Right ventricle myocardium superior (tissue), 1 donor: ENCODE results near the gene WFDC12. TPM values are rescaled to one million over a fixed set of nuclear protein-coding genes. Genes with fewer than 3 reads are reported as not detected.

Experiments
- ATAC-seq: fragments of 200-7000 bp; cut with Tn5 transposase; one replicate; pipeline ENCODE4 v1.9.1; 2020; ENCODE audit warnings: mild to moderate bottlenecking; ENCODE audit not compliant: poor library complexity
- DNase-seq: peaks from one replicate; pipeline ENCODE4 v3.0.0-alpha.2; 2020
- intact Hi-C: fragments of 100-400 bp; cut with DNase I; formaldehyde crosslinking; loops from one replicate; pipeline ENCODE4 v1.11.2; 2022
- total RNA-seq: library from RNA; stranded (reverse); fragmentation: NEBNext Ultra II Directional; extraction: Animal tissue kit (Norgen Biotek cat#: 25700); gene quantifications from one replicate; pipeline ENCODE4 v1.2.1, GENCODE V29; 2021
- donor health status: DM: no; HTN: yes; CAD: no; lungs with severe emphysema.

WFDC12 gene
- total RNA-seq, 1 donor from 2014 or later = not detected

DNA sequence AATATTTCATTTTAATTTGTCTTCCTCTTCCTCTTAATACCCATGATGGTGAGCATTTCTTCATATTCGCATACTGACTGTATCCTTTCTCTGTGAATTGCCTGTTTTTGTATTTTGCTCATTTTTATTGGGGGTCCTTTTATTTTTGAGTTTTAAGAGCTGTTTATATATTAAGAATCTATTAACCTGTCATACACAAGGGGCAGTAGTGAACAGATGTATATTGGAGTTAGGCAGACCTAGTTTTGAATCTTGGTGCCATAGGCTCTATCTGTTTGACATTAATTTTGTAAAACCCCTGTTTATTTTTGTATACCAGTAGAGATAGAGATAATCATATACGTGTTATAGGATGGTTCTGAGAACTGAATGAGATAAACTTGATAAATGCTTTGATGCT lies 6.2 kb downstream of the WFDC12 start:
- DNase-seq (no peak), ATAC-seq (no peak)
- intact Hi-C loops = no loop called here

DNA sequence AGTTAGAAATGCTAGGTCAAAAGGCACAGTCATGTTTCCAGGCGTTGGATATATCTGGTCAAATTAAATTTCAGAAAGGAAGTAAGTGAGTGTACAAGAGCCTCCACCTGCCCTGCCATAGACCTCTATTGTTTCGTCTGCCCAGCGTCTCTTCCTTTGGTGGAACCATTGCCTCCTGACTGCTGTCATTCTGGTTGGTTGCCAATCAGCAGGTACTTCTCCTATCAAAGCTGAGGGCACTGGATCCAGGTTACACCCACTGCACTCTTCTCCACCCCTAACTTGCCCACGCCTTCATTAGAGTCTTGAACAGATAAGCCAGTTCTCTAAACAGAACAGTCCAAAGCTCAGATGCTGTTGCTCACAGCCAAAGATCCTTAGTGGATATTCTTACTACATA lies 6.7 kb downstream of the WFDC12 start:
- ATAC-seq (no peak), DNase-seq (no peak)
- intact Hi-C loops = no loop called here

GRCh38 chr20:45115829-45116228 lies 8.4 kb downstream of the WFDC12 start:
- DNase-seq (no peak), ATAC-seq (no peak)
- intact Hi-C loops = no loop called here

- ATAC-seq = no peak
- DNase-seq = no peak
- intact Hi-C loops = no loop called here
Observed at GRCh38 chr20:45115386-45115774, 8.9 kb downstream of the WFDC12 start.

DNA sequence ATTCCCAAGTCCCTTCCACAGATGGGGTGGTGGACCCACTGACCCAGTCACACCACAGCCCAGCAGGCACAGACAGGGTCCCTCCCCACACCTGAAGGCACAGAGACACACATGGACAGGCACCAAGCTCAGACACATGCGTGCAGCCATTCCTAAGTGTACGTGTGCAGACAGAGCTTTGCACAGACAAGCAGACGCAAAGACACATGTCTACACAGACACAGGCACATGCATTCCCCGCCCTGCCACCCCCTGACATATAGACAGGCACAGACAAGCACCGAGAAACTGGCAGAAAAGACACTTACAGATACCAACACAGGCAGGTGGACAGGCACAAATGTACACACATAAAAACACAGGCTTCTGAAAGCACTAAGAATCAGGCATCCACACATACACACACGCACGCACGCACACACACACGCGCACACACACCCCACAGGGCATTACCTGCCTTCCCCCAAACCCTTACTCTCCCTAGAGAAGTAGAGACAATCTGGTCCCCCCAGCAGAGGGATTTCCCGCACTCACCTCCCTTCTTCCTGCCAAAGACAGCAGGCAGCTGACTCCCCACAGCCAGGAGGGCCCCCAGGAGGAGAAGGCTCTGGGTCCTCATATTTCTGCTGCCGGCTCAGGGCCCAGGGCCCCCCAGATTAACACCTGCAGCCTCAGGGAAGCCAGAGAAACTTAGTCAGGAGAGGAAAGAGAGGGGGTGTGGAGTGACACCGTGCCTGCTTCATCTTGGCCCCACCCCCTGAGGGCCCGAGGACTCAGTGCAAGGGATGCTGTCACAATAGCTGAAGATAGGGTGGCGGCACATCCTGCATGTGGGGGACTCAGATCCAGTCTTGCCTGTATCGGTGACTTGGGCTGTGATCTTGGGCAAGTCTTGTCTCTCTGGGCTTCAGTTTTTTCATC lies 9.5 kb downstream of the WFDC12 start, which contains the start of gene WFDC5:
Gene WFDC5 (minus strand): TSS at position 710 of the 921 bp plus-strand sequence. CDS start 91 bp downstream, at position 619.
- DNase-seq (no peak), ATAC-seq (no peak)
- intact Hi-C loops = no loop called here

DNA sequence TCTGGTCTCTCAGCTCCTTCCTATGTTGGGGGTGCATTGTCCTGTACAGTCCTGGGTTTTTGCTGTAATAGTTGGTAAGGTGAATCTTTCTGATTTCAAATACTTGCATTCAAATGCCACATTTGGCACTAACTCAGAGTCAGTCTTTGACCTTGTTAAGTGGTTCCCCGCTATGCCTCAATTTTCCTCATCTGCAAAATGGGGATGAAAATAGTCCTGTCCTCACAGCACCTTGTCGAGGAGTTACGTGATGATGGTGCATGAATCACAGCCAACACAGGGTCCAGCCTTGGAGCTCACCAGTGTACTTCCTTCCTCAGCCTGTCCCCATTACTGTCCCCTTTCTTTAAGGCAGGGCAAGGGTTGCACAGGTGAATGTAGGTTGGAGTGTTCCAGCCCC lies 10.4 kb downstream of the WFDC12 start:
- intact Hi-C loops = no loop called here
- no peak for DNase-seq
- no peak for ATAC-seq

DNA sequence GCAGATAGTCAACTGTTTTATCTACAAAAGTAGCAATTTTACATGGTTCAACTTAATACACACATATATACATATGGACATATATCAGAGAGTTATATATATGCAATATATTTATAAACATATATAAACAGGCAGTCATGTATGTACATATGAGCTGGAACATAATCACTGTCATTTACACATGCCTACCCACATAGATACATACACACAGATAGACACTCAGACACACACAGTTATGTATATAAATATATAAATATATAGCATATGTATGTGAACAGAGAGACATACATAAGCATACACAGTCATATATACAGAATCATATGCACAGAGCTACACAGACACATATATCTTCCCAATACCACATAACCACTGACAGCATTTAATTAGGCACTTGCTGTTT lies 11.5 kb downstream of the WFDC12 start:
- DNase-seq (no peak), ATAC-seq (no peak)
- intact Hi-C loops = no loop called here

GRCh38 chr20:45111799-45112471 lies 12.3 kb downstream of the WFDC12 start:
- DNase-seq (no peak), ATAC-seq (no peak)
- intact Hi-C loops = no loop called here

GRCh38 chr20:45111285-45111684 lies 13.0 kb downstream of the WFDC12 start:
- ATAC-seq (no peak), DNase-seq (no peak)
- intact Hi-C loops = no loop called here

DNA sequence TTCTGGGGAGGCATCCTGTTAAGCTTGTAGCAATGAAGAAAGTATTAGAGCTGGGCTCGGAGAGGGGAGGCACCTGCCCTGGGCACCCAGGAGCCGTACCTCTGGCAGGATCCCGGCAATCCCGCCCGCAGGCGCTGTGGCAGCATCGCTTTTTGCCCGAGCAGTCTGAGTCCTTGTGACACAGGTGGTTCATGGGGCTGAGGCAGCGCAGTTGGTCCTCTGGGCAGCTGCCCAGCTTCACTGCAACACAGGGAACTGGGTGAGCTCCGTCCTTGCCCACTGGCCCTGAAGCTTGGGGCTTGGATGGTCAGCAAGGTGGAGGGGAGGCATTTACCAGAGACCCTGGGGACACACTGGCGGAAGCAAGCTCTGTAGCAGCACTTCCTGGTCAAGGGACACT lies 14.0 kb downstream of the WFDC12 start:
- intact Hi-C loops = no loop called here
- no peak for ATAC-seq
- DNase-seq = no peak

DNA sequence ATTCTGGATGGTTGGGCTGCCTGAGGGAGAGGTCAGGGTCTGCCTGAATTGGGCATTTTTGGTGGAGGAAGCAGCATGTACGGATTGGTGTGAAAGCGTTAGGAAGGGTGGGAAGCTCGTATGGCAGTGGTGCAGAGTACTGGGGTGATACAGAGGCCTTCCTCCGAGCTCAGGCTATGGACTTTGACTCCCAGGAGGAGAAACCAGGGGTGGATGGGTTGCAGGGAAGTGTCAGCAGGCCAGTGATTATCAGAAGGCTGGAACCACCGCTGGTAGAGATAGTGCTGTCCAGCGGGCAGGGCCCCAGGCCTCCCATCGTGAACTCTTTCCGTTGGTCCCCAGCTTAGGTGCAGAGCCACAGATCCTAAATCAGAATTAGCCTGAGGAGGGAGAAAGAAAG lies 14.6 kb downstream of the WFDC12 start:
- no peak for ATAC-seq
- intact Hi-C loops = no loop called here
- no peak for DNase-seq

GRCh38 chr20:45105317-45105716 lies 18.9 kb downstream of the WFDC12 start:
- DNase-seq = no peak
- intact Hi-C loops = no loop called here
- ATAC-seq = no peak

GRCh38 chr20:45104786-45105185 lies 19.5 kb downstream of the WFDC12 start:
- intact Hi-C loops = no loop called here
- DNase-seq (no peak), ATAC-seq (no peak)

DNA sequence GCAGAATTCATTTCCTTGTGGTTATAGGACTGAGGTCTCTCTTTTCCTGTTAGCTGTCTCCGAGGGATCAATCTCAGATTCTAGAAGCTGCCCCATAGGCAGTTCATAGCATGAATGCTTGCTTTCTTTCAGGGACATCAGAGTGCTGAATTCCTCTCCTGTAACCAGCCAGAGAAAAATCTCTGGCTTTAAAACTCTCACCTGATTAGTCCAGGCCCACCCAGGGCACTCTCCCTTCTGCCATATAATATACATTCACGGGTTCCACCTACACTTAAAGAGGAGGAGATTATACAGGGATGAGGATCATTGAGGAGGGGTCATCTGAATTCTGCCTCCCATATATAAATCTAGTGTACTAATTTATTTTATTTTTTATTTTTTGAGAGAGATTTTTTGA lies 21.2 kb downstream of the WFDC12 start:
- DNase-seq (no peak), ATAC-seq (no peak)
- intact Hi-C loops = no loop called here

- no peak for ATAC-seq
- no peak for DNase-seq
- intact Hi-C loops = no loop called here
Observed at GRCh38 chr20:45101333-45101850, 22.9 kb downstream of the WFDC12 start.

GRCh38 chr20:45100563-45101245 lies 23.6 kb downstream of the WFDC12 start, which contains the start of gene KCNS1:
Gene KCNS1, minus strand, starts transcription at chr20:45101127. Its CDS starts 1,891 bp downstream, at chr20:45099236.
- ATAC-seq (no peak), DNase-seq (no peak)
- intact Hi-C loops = no loop called here

GRCh38 chr20:45098103-45098773 lies 26.0 kb downstream of the WFDC12 start:
- DNase-seq = no peak
- no peak for ATAC-seq
- intact Hi-C loops = loop anchor here (5.0 kb wide), 3 partner anchors 56 to 194 kb away; no protein-coding TSS in a partner anchor

- DNase-seq = no peak
- intact Hi-C loops = loop anchor here (5.0 kb wide), 3 partner anchors 55 to 195 kb away; no protein-coding TSS in a partner anchor
- ATAC-seq = peak; percentile 33
Observed at GRCh38 chr20:45097485-45098102, 26.7 kb downstream of the WFDC12 start.
